EL (cell line): ENCODE measurements around the gene SSBP2.

Source experiments
- DNase-seq: peaks from one replicate; pipeline ENCODE4 v3.0.0-alpha.2; 2016

SSBP2 gene

GRCh38 chr5:81577091-81577490 is 173.8 kb downstream of the SSBP2 start:
- DNase-seq: no peak

- no peak for DNase-seq
Observed at GRCh38 chr5:81575924-81576323, 175.0 kb downstream of the SSBP2 start.

GRCh38 chr5:81572201-81572600 is 178.7 kb downstream of the SSBP2 start:
- no peak for DNase-seq

DNA sequence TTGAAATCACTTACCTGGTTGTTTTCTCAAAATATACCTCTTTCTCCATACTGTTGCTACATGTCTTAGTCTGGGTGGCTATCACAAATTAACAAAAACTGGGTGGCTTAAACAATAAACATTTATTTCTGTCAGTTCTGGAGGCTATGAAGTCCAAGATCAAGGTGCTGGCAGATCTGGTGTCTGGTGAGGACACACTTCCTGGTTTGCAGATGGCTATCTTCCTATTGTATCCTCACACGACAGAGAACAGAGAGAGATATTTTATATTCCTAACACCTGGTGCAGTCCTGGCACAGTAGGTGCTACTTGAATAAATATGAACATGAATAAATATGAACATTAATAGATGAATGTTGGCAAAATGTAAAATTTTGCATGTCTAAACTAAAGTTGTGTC is 192.7 kb downstream of the SSBP2 start:
- DNase-seq: no peak

- no peak for DNase-seq
Observed at GRCh38 chr5:81556809-81557208, 194.1 kb downstream of the SSBP2 start.

GRCh38 chr5:81555865-81556264 is 195.0 kb downstream of the SSBP2 start:
- DNase-seq: no peak

DNA sequence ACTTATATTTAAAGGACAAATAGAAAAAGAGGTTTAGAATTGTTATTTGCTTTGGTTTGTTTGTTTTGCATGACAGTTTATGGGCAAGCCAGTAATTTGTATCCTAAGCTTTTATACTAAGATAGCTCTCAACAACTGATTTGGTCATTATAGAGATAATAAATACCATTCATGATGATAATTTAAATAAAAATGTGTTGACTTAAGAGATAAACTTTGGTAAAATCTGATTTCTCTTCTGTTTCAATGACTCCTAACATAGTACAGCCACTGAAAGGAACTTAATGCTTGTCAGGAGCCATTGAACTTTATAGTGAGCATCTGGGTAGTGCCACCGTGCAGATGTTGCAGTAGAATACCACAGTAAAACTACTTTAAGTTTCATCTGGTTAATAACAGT is 196.2 kb downstream of the SSBP2 start:
- DNase-seq: no peak

DNA sequence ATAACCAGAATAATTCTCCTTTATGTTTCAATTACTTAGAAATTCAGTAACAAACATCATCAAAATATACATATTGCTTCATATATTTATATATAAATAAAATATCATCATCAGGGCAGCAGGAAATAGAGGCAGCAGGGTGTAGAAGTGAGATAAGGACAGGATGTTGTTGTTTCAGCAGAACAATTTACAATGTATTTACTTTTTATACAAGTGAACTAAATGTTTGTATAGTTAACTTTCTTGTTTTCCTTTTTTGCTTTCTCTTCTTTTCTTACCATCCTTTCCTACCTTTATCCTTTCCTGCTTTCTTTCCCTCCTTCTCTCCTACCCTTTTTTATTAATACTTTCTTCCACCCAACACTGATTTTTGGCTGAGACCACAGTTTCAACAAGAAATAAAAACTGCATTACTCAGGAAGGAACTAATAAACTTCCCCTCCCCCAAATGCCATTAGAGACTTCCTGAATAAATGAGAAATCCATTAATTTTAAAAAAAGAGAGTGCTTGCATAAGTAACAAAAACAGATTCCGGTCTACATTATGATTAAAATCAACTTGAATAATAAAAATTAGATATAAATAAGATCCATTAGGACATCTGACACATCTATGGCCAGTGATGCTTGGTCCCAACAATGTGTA is 197.2 kb downstream of the SSBP2 start:
- DNase-seq: no peak

- DNase-seq: no peak
Observed at GRCh38 chr5:81552852-81553566, 197.9 kb downstream of the SSBP2 start.

- no peak for DNase-seq
Observed at GRCh38 chr5:81549123-81549522, 201.8 kb downstream of the SSBP2 start.

DNA sequence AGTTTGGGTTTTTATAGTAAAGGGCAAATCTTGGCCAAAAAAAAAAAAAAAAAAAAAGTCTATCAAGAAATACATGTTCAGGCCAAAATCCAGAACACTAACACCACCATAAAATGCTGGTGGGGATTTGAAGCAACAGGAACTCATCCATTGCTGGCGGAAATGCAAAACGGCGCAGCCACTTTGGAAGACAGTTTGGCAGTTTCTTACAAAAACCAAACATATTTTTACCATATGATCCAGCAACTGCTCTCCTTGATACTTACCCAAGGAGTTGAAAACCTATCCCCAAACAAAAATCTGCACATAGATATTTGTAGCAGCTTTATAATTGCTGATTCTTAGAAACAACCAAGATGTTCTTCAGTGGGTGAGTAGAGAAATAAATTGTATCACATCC is 203.9 kb downstream of the SSBP2 start:
- no peak for DNase-seq

GRCh38 chr5:81545911-81546310 is 205.0 kb downstream of the SSBP2 start:
- DNase-seq: no peak

- DNase-seq: peak; percentile 6
Observed at GRCh38 chr5:81544351-81545018, 206.4 kb downstream of the SSBP2 start.

DNA sequence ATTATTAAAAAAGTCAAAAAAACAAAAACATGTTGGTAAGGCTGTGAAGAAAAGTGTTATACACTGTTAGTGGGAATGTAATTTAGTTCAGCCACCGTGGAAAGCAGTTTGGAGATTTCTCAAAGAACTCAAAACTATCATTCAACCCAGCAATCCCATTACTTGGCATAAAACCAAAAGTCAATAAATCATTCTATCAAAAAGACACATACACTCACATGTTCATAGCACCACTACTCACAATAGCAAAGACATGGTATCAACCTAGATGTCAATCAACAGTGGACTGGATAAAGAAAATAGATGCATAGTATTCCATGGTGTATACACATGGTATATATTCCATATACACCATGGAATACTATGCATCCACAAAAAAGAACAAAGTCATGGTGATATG is 208.7 kb downstream of the SSBP2 start:
- DNase-seq: no peak

- DNase-seq: no peak
Observed at GRCh38 chr5:81537905-81538547, 212.9 kb downstream of the SSBP2 start.

- DNase-seq: no peak
Observed at GRCh38 chr5:81534441-81534840, 216.5 kb downstream of the SSBP2 start.

DNA sequence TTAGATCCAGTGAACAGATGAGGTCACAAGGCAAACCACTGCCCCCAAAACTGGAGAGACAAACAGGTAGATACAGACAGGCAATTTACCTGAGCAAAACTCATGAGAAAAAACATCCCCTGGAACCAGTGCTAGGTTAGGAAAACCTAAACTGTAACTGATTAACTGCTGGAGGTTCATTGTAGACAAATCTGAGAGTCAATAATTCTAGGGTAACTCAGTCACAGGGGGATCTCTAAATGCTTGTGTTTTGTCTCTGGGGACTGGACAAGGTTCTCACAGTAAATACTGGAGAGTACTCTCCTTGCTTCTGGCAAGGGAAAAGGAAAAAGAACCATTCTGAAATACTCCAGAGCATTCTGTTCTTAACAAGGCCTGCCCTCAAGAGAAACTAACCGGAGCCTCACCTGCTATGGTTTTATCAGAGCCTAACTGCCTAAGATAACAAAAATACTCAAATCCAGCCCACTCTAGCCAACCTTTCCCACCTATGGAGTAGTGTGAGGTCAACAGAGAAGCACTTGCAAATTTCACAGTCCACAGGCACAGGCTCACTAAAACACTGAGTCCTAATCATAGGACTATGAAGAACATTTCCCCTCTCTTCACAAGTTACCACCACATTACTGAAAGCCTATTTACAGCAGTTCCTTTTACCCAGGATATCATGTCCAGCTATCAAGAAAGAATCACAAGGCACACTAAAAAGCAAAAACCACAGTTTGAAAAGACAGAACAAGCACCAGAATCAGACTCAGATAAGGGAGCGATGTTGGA is 217.1 kb downstream of the SSBP2 start:
- no peak for DNase-seq

- DNase-seq: peak; percentile 59
Observed at GRCh38 chr5:81530919-81531318, 220.0 kb downstream of the SSBP2 start.

GRCh38 chr5:81525690-81526089 is 225.2 kb downstream of the SSBP2 start:
- peak; percentile 26 for DNase-seq

DNA sequence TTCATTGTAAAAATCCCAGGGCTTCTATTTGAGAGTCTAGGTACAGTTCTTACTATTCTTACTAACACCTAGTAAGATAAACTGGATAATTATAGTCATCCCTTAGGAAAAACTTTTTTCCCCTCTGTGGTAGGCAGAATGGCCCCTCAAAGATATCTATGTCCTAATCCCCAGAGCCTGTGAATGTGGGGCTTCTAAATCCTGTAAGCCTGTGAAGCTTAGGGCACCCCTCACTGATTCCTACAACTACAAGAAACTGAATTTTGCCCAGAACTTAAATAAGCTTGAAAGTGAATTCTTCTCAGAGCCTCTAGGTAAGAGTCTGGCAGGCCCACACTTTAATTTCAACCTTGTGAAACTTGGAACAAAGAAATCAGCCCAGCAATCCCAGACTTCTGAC is 226.9 kb downstream of the SSBP2 start:
- DNase-seq: no peak

GRCh38 chr5:81522571-81522970 is 228.3 kb downstream of the SSBP2 start:
- no peak for DNase-seq

DNA sequence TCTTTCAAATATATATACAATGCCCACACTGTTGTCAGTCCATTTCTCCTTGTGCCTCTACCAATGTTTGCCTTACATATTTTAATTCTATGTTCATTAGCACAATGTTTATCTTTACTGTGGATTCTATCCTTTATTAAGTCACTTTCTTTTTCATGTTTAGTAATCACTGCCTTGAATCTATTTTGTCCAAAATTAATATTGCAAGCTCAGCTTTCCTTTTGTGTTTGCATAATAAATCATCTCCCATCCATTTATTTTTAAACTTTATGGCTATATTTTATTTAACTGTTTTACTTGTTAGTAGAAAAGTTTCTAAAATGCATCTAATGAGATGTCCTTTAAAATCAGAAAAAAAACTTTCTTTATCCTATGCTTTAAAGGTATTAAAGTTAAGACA is 230.1 kb downstream of the SSBP2 start:
- no peak for DNase-seq
